Type B pancreatic cell (in vitro differentiated cells): ENCODE results near the gene DRD4. TPM values are rescaled to one million over a fixed set of nuclear protein-coding genes. Genes with fewer than 3 reads are reported as not detected.
A peak's percentile ranks its signal among the peaks of the same experiment; 100 is the strongest.

Experiments
- DNase-seq: peaks from one replicate; pipeline ENCODE4 v3.0.0; 2021; ENCODE audit warnings: mixed read lengths; ENCODE audit not compliant: unreplicated experiment; ENCODE audit errors: extremely low spot score
- H3K27ac Mint-ChIP-seq: 2 replicates; pipeline ENCODE4 v1.8.0; 2021; ENCODE audit warnings: mild to moderate bottlenecking, mixed read lengths
- H3K27me3 Mint-ChIP-seq: 2 replicates; pipeline ENCODE4 v1.8.0; 2021; ENCODE audit warnings: mixed read lengths
- H3K36me3 Mint-ChIP-seq: 2 replicates; pipeline ENCODE4 v1.8.0; 2021; ENCODE audit warnings: mixed read lengths
- H3K4me1 Mint-ChIP-seq: one replicate; pipeline ENCODE4 v1.8.0; 2021; ENCODE audit warnings: mixed read lengths; ENCODE audit not compliant: unreplicated experiment
- H3K4me3 Mint-ChIP-seq: 2 replicates; pipeline ENCODE4 v1.8.0; 2021; ENCODE audit warnings: mild to moderate bottlenecking, mixed read lengths
- H3K9me3 Mint-ChIP-seq: 2 replicates; pipeline ENCODE4 v1.8.0; 2021; ENCODE audit warnings: mixed read lengths
- total RNA-seq: library from RNA; stranded (reverse); gene quantifications from 2 replicates; pipeline ENCODE4 v1.2.1, GENCODE V29; 2021; ENCODE audit warnings: low replicate concordance
- TF ChIP-seq, protein P1 (sequence below): fragments of 200-600 bp; sonication (generic); conservative IDR thresholded peaks from 2 replicates; pipeline ENCODE4 v1.5.0; 2021; ENCODE audit warnings: antibody characterized with exemption, mild to moderate bottlenecking

DRD4 gene
- total RNA-seq, 1 donor from 2014 or later, result 1.2 TPM

DNA sequence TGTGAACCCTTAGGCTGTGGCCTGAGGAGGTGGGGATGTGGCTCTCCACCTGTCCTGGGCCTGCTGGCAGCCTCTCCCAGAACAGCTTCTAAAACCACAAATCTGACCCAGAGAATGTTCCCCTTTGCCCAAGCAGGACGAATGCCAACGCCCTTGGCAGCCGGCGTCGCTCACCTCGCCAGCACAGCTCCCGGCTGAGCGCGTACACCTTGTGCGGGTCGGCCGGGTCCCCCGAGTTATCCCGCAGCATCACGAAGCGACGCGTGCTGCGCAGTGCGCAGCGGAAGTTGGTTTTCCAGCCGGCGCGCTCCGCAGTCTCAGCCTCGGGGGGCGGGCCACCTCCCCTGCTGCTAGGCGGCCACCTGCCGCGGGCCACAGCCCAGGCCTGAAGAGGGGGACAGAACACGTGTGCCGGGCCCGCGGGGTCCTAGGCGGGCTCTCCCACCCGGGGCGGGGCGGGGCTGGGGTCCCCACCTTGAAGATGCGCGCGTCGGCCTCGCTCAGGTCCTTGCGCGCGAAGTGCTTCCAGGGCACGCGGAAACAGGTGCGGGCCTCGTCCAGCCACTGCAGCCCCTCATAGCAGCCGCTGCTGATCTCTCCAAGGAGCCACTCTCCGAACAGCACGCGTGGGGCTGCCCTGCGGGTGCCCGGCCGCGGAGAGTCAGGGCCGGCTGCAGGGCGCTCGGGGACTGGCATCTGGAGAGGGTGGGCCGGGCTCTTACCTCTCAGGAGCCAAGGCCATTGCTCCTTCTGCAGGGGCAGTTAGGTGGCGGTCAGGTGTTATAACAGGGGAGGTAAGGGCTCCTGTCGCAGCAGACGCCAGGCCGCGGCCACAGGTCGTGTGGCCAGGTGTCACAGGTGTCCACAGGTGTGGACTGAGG, 22.2 kb upstream of the DRD4 start:
- DNase-seq, result peak; percentile 72
- TF ChIP-seq, protein P1, sequence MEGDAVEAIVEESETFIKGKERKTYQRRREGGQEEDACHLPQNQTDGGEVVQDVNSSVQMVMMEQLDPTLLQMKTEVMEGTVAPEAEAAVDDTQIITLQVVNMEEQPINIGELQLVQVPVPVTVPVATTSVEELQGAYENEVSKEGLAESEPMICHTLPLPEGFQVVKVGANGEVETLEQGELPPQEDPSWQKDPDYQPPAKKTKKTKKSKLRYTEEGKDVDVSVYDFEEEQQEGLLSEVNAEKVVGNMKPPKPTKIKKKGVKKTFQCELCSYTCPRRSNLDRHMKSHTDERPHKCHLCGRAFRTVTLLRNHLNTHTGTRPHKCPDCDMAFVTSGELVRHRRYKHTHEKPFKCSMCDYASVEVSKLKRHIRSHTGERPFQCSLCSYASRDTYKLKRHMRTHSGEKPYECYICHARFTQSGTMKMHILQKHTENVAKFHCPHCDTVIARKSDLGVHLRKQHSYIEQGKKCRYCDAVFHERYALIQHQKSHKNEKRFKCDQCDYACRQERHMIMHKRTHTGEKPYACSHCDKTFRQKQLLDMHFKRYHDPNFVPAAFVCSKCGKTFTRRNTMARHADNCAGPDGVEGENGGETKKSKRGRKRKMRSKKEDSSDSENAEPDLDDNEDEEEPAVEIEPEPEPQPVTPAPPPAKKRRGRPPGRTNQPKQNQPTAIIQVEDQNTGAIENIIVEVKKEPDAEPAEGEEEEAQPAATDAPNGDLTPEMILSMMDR, result no peak
- H3K4me1 Mint-ChIP-seq, result peaks cover 4% of the 10 kb centered on the region
- H3K27ac Mint-ChIP-seq, result peak overlapping the region; percentile 86
- peak overlapping the region; percentile 88 for H3K4me3 Mint-ChIP-seq
- H3K27me3 Mint-ChIP-seq, result no peaks in the 10 kb centered on the region
- H3K9me3 Mint-ChIP-seq, result no peaks in the 10 kb centered on the region
- H3K36me3 Mint-ChIP-seq, result peaks cover 5% of the 10 kb centered on the region

- Mint-ChIP-seq H3K4me1 (peaks cover 4% of the 10 kb centered on the region), H3K9me3 (no peaks in the 10 kb centered on the region), H3K4me3 (peak within 1 kb of the TSS; percentile 88), H3K27ac (peak within 1 kb of the TSS; percentile 86), H3K27me3 (no peaks in the 10 kb centered on the region), H3K36me3 (peaks cover 5% of the 10 kb centered on the region)
- TF ChIP-seq, protein P1, result no peak
- peak; percentile 90 for DNase-seq
Measured at GRCh38 chr11:615504-616319, 21.4 kb upstream of the DRD4 start, which contains the start of gene IRF7. Gene IRF7, minus strand, starts transcription at chr11:615950. Its CDS starts 586 bp downstream, at chr11:615364.

GRCh38 chr11:616320-617198, 20.5 kb upstream of the DRD4 start:
- TF ChIP-seq, protein P1, result no peak
- Mint-ChIP-seq H3K27ac (peak overlapping the region; percentile 86), H3K36me3 (peaks cover 5% of the 10 kb centered on the region), H3K9me3 (no peaks in the 10 kb centered on the region), H3K27me3 (no peaks in the 10 kb centered on the region), H3K4me1 (peaks cover 4% of the 10 kb centered on the region), H3K4me3 (no peak overlapping the region)
- no peak for DNase-seq

GRCh38 chr11:617199-617911, 19.7 kb upstream of the DRD4 start:
- DNase-seq, result no peak
- Mint-ChIP-seq H3K27me3 (no peaks in the 10 kb centered on the region), H3K9me3 (no peaks in the 10 kb centered on the region), H3K4me3 (no peak overlapping the region), H3K36me3 (no peaks in the 10 kb centered on the region), H3K27ac (no peak overlapping the region), H3K4me1 (peaks cover 4% of the 10 kb centered on the region)
- TF ChIP-seq, protein P1, result no peak
